Fibroblast of the aortic adventitia (primary cell): ENCODE measurements around the gene GUCA1C. TPM values are rescaled to one million over a fixed set of nuclear protein-coding genes. Genes with fewer than 3 reads are reported as not detected.

Experiments used
- DNase-seq: peaks from one replicate; pipeline ENCODE4 v3.0.0-alpha.2; 2010; ENCODE audit warnings: low read depth
- H3K4me3 ChIP-seq: 2 replicates; pipeline ENCODE4 v1.5.1; 2011; ENCODE audit warnings: low read depth, mild to moderate bottlenecking, control low read depth, low read length, moderate library complexity
- total RNA-seq: library from RNA; depleted of rRNA; stranded (reverse); fragments of >200 nt; gene quantifications from 2 replicates; pipeline ENCODE4 v1.2.3, GENCODE V29; 2012; ENCODE audit warnings: low replicate concordance
- TF ChIP-seq, protein P1 (sequence below): IDR thresholded peaks from 2 replicates; pipeline ENCODE4 v1.5.1; 2011; ENCODE audit warnings: mild to moderate bottlenecking, low read length, control low read depth, inconsistent platforms; ENCODE audit not compliant: insufficient read depth

Gene GUCA1C
- total RNA-seq, 1 donor = not detected

DNA sequence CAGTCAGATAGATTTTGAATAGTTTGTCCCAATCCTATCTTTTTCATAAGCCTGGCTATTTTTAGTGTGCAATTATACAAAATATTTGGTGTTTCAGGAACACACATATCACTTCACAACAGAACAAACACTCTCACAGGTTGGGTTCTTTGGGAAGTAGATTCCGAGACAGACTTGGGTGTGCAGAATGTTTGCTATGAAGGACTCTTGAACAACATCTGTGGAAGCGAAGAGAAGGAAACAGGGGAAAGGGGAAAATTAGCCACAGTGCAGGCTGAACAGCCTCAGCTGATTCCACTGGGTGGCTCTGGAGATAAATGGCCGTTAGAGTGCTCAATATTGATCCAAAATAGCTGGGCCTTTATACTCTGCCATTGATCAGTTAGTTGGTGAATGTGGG is 61.8 kb downstream of the GUCA1C start:
- DNase-seq = no peak
- TF ChIP-seq, protein P1, sequence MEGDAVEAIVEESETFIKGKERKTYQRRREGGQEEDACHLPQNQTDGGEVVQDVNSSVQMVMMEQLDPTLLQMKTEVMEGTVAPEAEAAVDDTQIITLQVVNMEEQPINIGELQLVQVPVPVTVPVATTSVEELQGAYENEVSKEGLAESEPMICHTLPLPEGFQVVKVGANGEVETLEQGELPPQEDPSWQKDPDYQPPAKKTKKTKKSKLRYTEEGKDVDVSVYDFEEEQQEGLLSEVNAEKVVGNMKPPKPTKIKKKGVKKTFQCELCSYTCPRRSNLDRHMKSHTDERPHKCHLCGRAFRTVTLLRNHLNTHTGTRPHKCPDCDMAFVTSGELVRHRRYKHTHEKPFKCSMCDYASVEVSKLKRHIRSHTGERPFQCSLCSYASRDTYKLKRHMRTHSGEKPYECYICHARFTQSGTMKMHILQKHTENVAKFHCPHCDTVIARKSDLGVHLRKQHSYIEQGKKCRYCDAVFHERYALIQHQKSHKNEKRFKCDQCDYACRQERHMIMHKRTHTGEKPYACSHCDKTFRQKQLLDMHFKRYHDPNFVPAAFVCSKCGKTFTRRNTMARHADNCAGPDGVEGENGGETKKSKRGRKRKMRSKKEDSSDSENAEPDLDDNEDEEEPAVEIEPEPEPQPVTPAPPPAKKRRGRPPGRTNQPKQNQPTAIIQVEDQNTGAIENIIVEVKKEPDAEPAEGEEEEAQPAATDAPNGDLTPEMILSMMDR = no peak
- no peak overlapping the region for H3K4me3 ChIP-seq

DNA sequence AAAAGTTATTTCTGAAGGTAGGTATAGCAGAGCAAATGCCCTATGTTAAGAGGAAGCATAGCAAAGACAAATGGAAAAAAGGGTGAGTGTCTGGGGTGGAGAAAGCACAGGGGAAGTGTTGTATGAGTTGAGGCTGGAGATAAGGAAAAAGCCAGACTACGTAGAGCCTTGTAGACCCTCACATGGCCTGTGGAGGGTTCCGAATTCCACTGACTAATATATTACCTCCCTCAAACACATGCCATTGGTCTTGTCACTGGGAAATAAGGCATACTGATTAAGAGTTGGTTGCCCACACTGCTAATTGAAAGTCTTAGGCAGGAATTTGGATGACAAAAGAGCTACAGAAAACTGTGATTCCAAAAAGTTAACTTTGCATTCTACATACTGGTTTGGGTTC is 65.9 kb downstream of the GUCA1C start:
- H3K4me3 ChIP-seq = no peak overlapping the region
- no peak for DNase-seq
- TF ChIP-seq, protein P1 = no peak

GRCh38 chr3:108887121-108887520 is 66.6 kb downstream of the GUCA1C start:
- TF ChIP-seq, protein P1 = no peak
- no peak for DNase-seq
- no peak overlapping the region for H3K4me3 ChIP-seq

DNA sequence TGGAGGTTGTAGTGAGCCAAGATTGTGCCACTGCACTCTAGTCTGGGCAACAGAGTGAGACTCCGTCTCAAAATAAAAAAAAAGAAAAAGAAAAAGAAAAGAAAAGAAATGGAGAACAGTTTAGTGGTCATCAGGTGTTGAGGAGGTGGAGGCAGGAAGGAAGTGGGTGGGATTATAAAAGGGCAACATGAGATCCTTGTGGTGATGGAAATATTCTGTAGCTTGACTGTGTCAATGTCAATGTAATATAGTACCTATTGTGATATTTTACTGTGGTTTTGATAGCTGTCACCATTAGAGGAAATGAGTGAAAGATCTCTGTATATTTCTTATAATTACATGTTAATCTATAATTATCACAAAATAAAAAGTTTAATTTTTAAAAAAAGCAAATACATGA is 70.3 kb downstream of the GUCA1C start:
- TF ChIP-seq, protein P1 = no peak
- H3K4me3 ChIP-seq = no peak overlapping the region
- DNase-seq = no peak

DNA sequence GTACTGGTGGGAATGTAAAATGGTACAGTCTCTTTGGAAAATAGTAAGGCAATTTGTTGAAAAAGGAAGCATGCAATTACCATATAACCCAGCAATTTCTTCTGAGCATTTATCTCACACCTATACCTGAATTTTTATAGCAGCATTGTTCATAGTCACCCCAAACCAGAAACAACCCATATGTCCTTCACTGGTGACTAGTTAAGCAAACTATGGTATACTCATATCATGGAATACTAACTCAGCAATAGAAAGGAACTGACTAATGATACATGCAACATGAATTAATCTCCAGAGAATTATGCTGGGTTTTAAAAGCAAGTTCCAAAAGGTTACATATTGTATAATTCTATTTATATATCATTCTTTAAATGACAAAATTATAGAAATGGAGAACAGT is 70.9 kb downstream of the GUCA1C start:
- no peak for DNase-seq
- H3K4me3 ChIP-seq = no peak overlapping the region
- TF ChIP-seq, protein P1 = no peak

DNA sequence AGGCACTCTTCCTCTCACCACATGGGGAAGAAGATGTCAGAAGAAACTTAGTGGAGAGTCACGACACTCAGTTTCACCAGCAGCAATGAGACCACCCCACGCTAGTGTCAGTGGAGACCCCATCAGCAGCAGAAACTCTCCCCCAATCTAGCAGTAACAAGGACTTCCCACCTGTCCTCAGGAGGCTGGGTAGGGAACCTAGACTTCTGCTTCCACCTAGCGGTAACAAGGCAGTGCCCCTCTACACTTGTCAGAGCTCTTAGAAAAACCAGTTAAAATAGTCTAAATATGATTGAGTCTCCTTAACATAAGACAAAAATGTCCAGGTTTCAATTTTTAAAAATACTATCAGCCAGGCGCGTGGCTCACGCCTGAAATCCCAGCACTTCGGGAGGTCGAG is 73.8 kb downstream of the GUCA1C start:
- H3K4me3 ChIP-seq = no peak overlapping the region
- TF ChIP-seq, protein P1 = no peak
- DNase-seq = no peak

GRCh38 chr3:108877901-108878300 is 75.8 kb downstream of the GUCA1C start:
- DNase-seq = no peak
- no peak overlapping the region for H3K4me3 ChIP-seq
- TF ChIP-seq, protein P1 = no peak
